NCI-H748 treated with DMSO at 0.1 percent for 48 hours (cell line): ENCODE data around the gene GULP1.
"Not testable (repeated sequence)": the region's sequence is repeated elsewhere in the genome, so short reads cannot be mapped to it uniquely, and the experiment has no call there.

Experiments used
- DNase-seq: peaks from one replicate; lab custom pipeline; 2025; lab: John Stamatoyannopoulos, UW

GULP1 gene, protein sequence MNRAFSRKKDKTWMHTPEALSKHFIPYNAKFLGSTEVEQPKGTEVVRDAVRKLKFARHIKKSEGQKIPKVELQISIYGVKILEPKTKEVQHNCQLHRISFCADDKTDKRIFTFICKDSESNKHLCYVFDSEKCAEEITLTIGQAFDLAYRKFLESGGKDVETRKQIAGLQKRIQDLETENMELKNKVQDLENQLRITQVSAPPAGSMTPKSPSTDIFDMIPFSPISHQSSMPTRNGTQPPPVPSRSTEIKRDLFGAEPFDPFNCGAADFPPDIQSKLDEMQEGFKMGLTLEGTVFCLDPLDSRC

GRCh38 chr2:188291617-188292347 is at the start of gene GULP1:
GULP1 (plus strand) TSS chr2:188291874; CDS start chr2:188477703, 185,829 bp downstream.
- DNase-seq = peak; percentile 69

GRCh38 chr2:188243381-188243780 is 48.3 kb upstream of the GULP1 start:
- DNase-seq = no peak

DNA sequence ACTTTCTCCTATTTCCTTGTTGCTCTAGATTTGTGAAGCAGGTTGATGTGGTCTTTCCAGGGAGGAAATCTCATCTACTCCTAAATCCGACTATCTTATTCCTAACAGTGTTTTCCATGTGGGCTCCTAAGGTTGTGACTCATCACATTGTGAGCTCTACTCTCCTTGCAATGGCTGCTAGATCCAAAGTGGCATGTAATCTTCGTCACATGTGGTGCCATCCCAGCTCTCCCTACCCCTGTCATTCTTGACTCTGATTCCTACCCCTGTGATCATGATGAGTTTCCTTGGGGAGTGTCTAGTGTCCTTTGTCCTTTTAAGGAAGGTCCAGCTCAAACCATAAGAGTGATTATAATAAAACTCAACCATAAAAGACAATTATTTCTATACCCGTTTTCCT is 47.3 kb upstream of the GULP1 start:
- no peak for DNase-seq

DNA sequence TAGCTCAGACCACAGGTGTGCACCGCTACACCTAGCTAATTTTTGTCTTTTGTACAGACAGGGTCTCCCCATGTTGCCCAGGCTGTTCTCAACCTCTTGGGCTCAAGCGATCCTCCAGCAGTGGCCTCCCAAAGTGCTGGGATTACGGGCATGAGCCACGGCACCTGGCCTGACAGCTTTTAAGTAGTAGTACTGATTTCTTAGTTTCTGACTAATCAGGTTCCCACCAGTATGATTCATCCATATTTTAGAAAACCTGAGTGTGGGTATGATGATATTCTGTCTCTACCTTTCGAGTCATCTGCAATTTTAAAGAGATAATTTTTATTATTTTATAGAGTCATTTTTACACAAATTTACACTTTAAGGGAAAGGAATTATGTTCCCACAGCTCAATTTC is 46.4 kb upstream of the GULP1 start:
- DNase-seq = no peak

GRCh38 chr2:188248513-188248912 is 43.2 kb upstream of the GULP1 start:
- DNase-seq = no peak

- DNase-seq = no peak
These were observed 40.6 kb upstream of the GULP1 start for GRCh38 chr2:188251034-188251433.

DNA sequence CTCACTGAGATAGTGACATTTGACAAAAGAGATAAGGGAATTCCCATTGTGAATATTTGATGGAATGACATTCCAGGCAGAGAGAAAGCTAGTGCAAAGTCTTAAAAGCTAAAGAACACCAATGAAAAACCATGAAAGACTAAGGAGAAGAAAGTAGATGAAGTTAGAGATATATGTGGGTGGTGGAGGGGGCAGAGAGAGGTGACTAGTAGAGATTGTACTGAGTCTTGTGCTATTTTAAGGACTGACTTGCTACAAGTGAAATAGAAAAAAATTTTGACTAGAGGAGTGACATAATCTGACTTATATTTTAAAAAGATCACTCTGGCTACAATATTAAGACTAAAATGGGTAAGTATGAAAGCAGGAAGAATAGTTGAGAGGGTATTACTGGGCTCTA is 35.3 kb upstream of the GULP1 start:
- DNase-seq = no peak

DNA sequence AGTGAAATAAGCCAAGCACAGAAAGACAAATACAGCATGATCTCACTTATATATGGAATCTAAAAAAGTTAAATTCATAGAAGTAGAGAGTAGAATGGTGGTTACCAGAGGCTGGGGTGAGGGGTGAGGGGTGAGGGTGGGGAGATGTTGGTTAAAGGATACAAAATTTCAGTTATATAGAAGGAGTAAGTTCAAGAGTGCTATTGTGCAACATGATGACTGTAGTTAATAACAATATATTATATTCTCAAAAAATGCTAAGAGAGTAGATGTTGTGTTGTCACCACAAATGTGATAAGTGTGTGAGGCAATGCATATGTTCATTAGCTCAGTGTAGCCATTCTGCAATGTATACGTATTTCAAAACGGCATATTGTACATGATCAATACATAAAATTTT is 26.4 kb upstream of the GULP1 start:
- DNase-seq = no peak

- DNase-seq = no peak
These were observed 23.9 kb upstream of the GULP1 start for GRCh38 chr2:188267776-188268175.

- no peak for DNase-seq
These were observed 22.7 kb upstream of the GULP1 start for GRCh38 chr2:188269004-188269403.

GRCh38 chr2:188272121-188272520 is 19.6 kb upstream of the GULP1 start:
- DNase-seq = no peak

DNA sequence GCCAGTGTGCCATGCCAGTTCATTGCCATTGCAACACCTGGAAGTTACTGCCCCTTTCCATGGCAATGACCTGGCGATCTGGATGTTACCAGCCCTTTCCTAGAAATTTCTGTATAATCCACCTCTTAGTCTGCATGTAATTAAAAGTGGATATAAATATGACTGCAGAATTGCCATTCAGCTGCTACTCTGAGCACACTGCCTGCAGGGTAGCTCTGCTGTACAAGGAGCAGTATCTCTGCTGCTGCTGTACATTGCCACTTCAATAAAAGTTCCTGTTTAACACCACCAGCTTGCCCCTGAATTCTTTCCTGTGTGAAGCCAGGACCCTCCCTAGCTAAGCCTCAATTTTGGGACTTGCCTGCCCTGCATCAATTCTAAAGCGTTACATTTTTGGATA is 17.4 kb upstream of the GULP1 start:
- DNase-seq = no peak

- no peak for DNase-seq
These were observed 15.4 kb upstream of the GULP1 start for GRCh38 chr2:188276255-188276654.

DNA sequence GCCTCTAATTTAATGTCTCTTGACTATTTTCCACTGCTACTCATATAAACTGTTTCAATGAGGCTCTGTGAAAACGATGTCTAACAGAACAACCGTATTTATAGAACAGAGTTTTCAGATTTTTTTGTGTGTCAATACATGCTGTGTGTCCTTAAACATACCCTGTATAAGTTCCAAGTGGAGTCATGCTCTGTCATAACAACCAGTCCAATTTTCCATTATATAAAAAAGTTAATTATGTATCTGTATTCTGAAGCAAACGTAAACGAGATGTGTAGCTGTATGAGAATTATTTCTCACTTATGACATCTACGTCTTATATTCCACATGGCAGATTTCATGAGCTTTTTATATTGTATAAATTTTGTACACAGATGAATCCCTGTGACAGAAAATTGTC is 13.9 kb upstream of the GULP1 start:
- DNase-seq = no peak

DNA sequence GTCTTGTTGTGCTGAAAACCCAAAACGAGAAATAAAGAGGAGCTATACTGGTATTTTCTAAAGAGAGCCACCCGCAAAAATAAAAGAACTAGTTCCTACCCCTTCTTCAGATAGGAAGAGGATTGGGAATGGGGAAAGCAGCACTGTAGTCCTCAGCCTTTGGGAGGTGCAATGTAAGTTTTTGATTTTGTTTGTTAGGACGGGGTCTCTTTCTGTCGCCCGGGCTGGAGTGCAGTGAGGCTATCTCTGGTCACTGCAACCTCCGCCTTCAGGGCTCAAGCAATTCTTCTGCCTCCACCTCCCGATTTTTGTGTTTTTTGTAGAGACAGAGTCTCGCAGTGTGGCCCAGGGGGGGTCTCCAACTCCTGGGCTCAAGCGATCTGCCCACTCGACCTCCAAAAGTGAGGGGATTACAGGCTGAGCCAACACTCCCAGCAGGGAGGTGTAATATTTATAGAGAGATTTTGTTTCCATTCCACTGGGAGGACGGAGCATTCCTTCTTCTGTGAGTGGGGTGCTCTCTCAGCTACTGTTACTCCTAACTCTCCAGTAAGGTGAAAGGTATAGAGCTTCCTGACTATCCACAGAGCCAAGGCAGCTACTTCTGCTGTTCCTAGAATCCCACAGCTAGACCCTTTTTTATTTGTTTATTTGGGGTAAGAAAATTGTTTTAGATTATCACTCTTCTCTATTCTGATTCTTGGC is 13.1 kb upstream of the GULP1 start:
- DNase-seq = no peak

DNA sequence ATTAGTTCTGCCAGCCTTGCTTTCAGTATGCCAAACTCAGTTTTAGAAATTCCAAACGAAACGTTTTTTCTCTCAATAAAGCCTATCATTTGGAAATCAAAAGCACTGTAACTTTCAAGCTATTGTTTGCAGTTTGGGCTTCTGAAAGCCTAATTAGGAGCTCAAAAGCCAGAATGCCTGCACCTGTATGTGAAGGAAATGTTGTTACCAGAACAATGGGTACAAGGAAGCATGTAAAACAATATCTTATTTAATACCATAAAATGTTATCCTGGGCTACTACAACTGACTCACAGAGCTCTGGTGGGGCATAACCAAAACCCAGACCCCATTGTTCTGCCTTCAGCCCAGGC is 12.6 kb upstream of the GULP1 start:
- DNase-seq = no peak

GRCh38 chr2:188280811-188281222 is 10.9 kb upstream of the GULP1 start:
- DNase-seq = no peak

GRCh38 chr2:188282907-188283306 is 8.8 kb upstream of the GULP1 start:
- DNase-seq = no peak

- not testable (repeated sequence) for DNase-seq
These were observed 7.4 kb upstream of the GULP1 start for GRCh38 chr2:188284251-188284650.

DNA sequence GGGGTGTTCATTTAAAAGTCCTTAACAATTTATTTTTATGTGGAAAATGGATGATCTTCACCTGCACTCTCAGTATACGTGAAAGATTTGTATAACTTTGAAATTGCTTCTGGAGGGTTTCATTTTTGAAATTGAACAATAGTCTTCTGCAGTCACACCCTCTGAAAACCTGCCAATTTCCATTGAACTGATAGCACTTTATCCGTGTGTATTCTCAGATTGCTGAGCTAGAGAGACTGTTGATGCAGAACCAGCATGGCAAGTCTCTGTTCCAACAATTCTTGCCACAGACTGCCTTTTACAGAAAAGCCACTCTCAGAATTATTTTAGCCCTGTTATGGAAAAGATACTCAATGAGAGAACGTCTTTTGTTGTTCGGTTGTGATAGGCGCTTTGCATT is 6.6 kb upstream of the GULP1 start:
- DNase-seq = peak; percentile 34

- no peak for DNase-seq
These were observed 5.9 kb upstream of the GULP1 start for GRCh38 chr2:188285774-188286173.

DNA sequence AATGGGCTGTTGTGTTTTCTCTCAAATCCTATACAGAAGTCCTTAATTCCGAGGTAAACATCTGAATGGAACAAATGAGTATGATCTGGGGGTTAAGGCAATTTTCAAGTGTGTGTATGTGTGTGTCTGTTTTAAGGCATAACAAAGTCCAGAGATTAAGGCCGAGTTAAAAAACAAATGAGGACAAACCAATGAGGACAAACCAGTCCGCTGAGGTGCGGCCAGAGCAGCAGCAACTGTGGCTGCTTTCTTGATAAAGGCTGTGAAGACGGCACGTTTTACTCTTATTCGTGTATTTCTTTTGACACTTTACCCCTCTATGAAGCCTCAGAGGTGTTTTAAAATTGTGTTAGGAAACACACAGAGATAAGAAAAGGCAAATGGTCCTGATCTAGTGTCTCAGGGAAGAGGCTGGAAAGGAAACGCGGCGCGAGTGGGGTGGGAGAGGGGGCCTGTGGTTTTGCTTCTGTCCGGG is 495 bp upstream of the GULP1 start:
- no peak for DNase-seq
